HG03175 (cell line): Measurements from ENCODE around the gene C18orf32.
"Not testable (repeated sequence)": the region's sequence is repeated elsewhere in the genome, so short reads cannot be mapped to it uniquely, and the experiment has no call there.

Source experiments
- ATAC-seq: cut with Tn5 transposase; IDR thresholded peaks from one replicate; pipeline ENCODE4 v1.9.1; 2021; ENCODE audit warnings: mild to moderate bottlenecking, moderate library complexity; ENCODE audit not compliant: unreplicated experiment

Gene C18orf32

DNA sequence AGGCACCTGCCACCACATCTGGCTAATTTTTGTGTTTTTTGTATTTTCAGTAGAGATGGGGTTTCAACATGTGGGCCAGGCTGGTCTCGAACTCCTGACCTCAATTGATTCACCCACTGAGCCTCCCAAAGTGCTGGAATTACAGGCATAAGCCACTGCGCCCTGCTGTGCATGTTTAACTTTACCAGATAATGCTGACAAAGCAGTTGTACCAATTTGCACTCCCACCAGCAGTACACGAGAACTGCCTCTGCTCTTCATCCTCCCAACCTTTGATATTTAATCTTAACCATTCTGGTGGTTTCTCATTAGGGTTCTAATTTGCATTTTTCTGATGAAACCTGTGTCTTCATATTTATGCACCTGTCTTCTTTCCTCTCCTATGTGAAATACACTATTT is 14.6 kb downstream of the C18orf32 start:
- ATAC-seq = no peak

DNA sequence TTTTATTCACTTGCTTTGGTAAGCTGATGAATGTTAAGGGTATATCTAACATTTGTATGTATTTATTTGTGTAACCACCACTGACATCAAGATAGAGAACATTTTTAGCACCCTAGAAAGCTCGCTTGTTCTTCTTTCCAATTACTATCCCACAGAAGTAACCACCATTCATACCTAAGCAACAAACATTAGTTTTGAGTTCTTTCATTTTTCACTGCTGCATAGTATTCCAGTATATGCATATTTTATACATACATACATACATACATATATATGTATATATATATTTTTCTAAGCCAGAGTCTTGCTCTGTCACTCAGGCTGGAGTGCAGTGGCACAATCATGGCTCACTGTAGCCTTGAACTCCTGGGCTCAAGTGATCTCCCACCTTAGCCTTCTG is 15.5 kb downstream of the C18orf32 start:
- ATAC-seq = no peak

DNA sequence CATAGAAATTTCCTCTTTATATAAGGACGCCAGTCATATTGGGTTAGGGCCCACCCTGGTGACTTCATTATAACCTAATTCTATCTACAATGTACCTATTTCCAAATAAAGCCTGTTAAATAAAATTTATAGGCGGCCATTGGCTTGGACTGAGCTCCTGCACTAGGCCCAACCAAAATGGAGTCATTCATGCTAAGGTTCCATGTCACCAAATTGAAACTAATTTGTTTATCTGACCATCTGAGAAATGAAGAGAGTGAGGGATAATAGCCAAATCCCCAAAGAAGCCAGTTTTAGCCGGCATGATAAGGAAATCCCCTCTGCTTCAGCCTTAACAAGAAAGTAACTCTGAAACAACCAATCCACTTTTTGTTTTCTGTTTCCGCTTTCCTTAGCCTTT is 19.4 kb downstream of the C18orf32 start:
- no peak for ATAC-seq

DNA sequence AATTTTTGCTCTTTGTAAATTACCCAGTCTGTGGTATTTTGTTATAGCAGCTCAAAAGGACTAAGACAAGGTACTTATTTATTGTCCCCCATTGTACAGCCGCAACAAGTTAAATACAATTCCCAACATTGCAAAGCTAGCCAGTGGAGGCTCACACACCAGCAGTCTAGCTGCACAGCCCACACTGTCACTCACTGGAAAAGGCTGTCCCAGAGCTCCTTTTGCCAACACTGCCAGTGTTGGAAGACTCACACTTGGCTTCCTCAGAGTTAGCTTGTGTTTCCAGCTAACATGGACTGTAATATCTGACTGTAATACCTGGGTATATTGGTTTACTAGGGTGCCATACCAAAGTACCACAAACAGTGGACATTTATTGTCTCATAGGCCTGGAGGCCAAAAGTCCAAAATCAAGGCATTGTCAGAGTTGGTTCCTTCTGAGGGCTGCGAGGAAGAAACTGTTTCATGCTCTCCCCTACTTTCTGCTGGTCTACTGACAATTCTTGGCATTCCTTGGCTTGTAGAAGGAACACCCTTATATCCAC is 19.9 kb downstream of the C18orf32 start:
- ATAC-seq = no peak

DNA sequence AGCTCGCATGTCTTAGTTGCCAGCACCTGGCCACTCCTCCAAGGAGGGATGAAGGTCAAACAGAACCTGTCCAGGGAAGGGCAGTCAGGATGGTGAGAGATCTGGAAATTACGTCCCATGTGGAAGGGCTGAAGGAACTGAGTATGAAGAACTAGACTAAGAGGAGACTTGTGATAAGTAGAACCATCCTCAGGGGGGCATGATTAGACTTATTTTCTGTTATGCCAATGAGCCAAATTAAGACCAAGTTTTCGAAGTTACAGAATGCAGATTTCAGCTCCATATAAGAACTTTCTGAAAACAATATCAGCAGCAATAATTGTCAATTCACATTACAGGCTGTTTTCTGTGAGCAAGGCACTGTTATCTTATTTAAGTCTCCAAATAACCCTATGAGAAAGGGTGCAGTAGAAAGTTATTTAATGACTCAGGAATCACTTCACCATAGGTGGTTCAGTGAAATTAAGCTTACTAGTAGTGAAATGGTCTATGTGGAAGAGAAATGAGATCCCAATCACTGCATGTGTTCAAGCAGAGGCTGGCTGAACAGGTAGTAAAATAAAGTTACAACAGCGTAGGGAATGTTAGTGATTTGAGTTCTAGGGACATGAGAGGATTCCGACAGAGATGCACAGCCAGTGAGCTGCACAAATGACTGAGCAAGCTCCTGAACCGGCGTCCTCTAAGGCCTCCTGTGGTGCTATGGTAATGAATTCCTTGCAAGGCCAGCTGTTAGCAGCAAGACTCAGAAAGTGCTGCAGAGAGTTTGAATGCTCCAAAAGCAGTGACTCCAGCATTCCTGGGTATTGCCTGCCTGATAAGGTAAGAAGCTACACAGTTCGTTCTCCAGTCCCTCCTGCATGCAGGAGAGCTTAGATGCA is 22.1 kb downstream of the C18orf32 start:
- no peak for ATAC-seq

DNA sequence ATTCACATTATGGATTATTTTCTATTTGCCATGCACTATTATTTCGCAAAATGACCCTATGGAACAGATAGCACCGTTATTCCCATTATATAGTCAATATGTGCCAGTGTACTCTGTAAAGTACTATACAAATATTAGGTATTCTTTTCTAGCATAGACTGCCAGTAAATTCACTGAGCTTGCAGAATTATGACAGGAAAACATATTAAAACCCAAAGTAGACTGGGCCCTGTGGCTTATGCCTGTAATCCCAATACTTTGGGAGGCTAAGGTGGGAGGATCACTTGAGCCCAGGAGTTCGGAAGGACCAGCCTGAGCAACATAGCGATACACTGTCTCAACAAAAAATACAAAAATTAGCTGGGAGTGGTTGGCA is 25.4 kb downstream of the C18orf32 start:
- no peak for ATAC-seq

DNA sequence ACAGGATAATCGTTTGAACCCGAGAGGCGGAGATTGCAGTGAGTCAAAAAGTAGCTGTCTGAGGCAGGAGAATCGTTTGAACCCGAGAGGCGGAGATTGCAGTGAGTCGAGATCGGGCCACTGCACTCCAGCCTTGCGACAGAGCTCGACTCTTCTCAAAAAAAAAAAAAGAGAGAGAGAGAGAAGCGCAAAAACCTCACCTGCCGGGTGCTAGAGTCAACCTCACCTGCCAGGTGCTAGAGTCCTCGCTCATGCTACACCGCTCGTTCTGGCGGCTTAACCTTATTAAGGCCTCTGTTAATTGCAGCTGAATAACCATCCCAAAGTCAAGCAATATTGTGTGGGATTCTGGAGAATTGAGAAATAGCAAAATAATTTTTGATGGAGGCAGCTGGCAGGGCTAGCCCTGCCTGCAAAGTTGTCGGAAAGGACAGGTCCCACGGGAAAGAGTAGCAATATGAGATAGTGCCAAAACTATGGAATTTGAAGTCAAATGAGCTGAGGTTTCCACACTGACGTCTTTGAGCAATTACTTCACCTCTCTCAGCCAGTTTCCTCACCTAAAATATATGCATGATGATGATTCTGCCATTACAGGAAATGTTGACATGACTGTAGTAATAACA is 25.9 kb downstream of the C18orf32 start:
- no peak for ATAC-seq

DNA sequence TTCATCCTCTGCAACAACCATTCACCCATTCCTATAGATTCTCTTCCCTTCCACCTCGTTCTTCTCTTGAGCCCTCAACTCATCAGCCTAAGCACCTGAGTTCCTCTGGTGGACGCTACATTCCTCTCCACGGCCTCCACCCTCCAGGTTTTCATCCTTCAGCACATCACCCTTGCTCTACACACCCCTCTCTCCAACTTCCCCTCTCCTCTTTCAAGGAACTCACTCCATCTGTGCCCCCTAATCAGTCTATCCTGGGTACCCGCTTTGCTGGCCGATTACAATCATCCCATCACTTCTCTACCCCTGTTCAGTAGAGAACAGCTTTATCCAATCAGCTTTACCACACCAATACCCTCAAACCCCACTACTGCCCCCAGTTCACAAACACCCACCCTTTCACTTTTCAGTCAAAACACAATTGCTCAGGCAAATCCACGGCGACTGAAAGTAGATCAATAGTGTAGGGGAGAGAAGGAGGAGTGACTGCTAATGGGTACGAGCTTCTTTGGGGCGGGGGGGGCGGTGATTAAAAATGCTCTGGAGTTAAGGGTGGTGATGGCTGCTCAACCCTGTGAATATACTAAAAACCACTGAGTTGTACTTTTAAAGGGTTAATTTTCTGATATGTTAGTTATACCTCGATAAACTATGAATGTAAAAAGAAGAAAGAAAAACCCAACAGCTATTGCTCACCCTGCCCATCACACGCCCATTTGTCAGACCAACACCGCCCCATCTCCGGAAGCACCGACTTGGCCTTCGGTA is 27.4 kb downstream of the C18orf32 start:
- peak; percentile 30 for ATAC-seq

DNA sequence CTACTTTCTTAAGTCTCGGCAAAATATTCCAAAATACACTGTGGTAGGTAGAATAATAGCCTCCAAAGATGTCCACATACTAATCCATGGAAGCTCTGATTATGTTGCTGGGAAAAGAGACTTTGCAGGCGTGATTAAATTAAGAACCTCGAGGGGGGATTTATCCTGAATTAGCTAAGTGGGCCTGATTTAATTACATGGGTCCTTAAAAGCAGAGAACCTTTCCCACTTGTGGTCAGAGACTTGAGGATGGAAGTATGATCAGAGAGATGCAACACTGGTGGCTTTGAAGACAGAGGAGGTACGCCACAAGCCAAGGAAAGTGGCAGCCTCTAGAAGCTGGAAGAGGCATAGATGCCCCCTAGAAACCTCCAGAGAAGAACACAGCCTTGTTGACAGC is 29.4 kb downstream of the C18orf32 start:
- no peak for ATAC-seq

DNA sequence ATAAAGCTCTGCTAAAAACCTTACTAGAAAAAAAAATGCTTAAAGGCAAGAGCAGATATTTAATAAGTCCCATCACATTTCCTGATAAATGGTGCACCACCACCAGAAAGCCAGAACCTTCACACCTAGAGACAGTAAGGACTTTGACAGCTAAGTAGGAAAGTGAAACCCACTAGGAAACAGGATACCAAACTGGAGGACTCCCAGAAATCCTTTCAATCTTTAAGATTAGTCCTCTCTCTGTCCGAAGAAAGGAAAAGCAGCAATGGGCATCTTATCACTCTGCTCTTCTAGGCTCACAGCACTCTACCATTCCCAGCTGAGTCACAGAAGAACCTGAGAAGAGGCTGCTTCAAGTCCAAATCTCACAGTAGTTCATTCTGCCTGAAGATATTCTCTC is 30.2 kb downstream of the C18orf32 start:
- no peak for ATAC-seq

DNA sequence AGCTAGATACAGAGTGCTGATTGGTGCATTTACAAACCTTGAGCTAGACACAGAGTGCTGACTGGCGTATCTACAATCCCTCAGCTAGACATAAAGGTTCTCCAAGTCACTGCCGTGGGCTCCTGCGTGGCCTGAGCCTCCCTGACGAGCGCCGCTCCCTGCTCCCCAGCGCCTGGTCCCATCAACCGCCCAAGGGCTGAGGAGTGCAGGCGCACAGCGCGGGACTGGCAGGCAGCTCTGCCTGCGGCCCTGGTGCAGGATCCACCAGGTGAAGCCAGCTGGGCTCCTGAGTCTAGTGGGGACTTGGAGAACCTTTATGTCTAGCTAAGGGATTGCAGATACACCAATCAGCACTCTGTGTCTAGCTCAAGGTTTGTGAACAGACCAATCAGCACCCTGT is 34.5 kb downstream of the C18orf32 start:
- ATAC-seq = not testable (repeated sequence)

DNA sequence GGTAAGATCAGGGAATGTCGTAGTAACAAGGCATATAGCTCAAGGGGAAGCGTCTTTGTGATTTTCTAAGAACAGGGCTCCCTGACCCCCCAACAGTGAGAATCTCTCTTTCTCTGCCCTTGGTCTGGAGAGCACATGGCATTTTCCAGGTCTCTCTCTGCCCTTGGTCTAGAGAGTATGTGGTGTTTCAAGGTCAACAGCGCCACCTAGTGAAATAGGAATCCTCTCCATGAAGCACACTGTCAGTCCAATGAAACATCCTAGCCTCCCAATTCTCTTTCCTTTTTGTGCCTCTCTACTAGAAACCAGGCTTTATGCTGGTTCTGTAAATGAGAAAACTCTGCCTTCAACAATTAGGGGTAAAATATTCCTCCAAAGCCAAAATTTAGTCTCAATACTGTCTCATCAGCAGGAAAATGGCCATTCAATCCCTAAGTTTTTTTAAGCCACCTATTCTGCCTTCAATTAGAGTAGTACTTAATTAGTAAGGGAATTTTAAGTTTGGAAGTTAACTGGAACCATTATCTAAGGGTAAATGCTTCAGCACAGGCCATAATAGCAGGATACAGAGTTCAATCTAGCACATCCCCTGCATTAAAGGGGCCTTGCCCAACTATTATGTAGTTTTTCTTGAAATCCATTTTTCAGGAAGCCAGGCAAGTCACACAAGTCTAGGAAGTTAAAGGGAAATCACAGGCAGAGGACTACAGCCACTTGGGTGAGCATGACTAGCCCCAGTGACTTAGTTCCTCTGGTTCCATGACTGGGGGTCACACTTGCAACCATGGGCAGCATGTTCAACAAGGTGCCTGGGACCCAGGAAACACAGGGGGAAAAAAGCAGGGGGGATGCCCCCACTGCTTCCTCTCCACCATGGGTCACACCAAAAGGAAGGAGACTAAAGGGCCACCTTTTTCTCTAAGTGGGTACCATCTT is 39.0 kb downstream of the C18orf32 start:
- ATAC-seq = no peak

DNA sequence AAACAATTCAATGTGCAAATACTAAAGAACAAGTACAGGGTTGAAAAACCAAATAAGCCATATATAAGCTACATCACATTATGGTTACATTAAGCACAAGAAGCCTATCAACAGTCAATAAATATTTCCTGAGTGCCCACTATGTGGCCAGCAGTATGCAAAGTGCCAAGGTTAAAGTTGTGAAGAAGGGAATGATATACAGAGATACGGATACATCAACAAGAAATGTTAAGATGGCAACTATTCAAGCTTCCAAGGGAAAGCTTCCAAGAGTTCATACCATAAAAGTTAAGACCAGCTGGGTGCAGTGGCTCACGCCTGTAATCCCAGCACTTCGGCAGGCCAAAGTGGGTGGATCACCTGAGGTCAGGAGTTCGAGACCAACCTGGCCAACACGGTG is 40.6 kb downstream of the C18orf32 start:
- ATAC-seq = no peak

DNA sequence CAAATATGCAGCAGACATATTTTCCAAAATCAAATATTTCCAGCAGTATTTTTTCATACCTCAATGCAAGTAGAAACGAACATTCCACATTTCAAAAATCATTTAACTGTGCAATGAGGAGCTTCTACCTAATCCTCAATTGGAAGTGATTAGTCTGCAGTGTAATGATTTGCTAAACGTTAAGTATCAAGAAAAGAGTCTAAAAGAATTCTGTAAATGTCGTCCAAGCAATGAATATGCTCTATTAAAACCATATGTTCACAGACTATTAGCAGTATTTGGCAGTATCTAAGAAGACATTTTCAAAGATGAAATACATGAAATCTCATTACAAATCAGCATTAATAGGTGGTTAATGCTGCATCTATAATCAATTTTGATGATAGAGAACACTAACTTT is 42.5 kb downstream of the C18orf32 start:
- ATAC-seq = no peak

DNA sequence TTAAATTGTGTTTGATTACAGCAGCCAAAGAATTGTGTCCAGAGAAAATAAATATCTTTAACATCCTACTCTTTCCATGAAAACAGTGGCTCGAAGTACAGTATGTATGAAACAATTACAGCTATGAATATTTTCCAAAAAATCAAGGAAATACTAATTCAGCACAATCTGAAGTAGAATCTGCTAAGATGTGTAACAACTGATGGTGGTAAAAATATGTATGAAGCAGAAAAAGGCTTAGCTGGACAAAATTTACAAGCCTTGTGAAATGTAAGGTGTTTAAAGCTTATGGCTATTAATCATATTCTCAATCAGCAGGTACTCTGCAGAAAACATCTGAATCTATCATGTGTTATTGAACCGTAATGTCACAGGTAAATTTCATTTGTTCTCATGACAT is 43.2 kb downstream of the C18orf32 start:
- ATAC-seq = no peak

DNA sequence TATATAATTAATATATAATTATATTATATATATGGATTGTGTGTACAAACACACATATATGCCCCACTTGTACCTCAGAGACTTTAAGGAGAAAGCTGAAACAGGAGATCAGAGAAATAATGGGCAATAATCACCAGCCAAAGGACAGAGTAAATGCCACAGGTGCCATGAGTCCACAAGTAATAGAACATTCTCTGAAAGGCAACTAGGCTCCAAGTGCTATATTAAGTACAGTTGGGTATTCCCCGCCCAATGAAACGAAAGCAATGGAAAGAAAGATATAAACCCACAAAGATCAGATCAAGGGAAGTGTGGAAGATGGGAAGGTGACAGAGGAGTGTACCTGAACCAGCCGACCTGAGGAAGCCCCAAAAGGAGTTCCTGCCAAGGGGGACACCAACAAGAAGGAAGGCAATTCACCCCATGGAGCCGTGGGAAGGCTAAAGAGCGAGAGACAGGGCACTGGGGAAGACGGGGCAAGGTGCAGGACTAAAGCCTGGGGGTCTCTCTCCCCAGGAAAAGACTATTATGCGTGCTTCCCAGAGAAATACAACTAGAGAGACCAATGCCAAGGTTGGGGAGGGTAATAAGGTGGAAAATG is 45.6 kb downstream of the C18orf32 start:
- ATAC-seq = no peak

DNA sequence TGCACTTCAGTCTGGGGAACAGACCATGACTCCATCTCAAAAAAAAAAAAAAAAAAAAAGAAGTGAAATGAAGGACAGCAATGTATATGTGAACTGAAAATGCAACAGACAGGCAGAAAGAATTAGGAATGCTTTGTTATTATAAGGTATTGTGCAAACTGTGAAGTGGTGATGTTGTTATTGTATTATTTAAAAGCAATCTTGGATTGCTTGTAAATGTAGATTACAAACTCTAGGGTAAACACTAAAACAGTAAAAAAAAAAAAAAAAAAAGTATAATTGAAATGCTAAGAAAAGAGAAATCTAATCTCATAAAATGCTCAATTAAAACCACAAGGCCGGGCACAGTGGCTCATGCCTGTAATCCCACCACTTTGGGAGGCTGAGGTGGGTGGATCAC is 51.9 kb downstream of the C18orf32 start:
- no peak for ATAC-seq

DNA sequence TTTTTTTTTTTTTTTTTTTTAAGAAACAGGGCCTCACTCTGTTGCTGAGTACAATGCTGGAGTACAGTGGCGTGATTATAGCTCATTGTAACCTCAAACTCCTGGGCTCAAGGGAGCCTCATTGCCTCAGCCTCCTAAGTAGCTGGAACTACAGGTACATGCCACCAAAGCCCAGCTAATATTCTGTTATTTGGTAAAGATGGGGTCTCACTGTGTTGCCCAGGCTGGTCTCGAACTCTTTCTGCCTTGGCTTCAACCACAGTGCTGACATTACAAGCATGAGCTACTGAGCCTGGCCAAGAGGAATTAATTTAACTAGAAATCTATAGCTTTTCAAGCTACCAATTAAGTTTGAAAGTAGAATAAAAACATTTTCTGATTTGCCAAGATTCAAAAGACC is 54.4 kb downstream of the C18orf32 start:
- no peak for ATAC-seq

DNA sequence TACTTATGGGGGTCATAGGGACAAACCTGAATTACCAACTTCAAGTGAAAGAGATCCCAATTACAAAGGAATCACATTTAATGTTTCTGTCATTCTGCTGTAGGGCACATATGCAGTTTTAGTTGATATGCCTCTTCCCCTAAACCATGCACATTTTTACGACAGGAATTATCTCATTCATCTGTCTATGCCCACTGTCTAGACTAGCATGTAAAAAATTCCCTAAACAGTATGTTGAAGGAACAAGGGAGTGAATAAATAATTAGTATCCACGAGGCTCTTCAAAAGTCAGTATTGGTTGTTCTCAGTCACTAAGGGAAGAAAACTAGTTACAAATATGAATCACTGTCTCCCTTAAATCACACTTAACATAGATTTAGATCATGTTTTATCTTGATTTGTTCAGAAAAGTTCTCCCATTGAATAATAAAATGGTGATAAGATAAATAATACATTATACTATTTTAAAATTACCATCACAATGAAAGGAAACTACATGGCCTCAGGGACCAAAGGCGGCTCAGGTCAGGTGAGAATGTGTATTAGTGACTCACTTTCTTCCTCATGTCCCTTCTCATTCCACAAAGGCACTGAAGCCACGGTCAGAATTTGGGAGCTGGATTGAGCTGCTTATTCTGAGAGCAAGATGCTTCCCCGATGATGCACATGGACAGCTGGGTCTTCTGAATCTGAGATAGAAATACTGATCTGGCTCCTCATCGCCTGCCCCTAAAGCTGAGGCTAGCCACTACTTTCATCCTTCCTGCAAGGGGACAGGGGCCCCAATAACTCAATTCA is 55.7 kb downstream of the C18orf32 start:
- no peak for ATAC-seq
